Stimulated activated CD4-positive, alpha-beta T cell treated with anti-CD3 and anti-CD28 coated beads, Interleukin-4, amount 100 ng/mL, for 1 hour (primary cell): ENCODE results near the gene CDH22.

Experiments used
- DNase-seq: peaks from one replicate; pipeline ENCODE4 v3.0.0-alpha.2; 2020

Gene CDH22

GRCh38 chr20:46235077-46235476 lies 73.2 kb downstream of the CDH22 start:
- no peak for DNase-seq

GRCh38 chr20:46233701-46234100 lies 74.6 kb downstream of the CDH22 start:
- DNase-seq: no peak

- no peak for DNase-seq
Measured at GRCh38 chr20:46232539-46232938, 75.8 kb downstream of the CDH22 start.

- DNase-seq: no peak
Measured at GRCh38 chr20:46230801-46231282, 77.5 kb downstream of the CDH22 start.

GRCh38 chr20:46230106-46230491 lies 78.2 kb downstream of the CDH22 start:
- no peak for DNase-seq

- DNase-seq: no peak
Measured at GRCh38 chr20:46229478-46230105, 78.7 kb downstream of the CDH22 start.

- no peak for DNase-seq
Measured at GRCh38 chr20:46228670-46229069, 79.6 kb downstream of the CDH22 start.

GRCh38 chr20:46227272-46227767 lies 81.0 kb downstream of the CDH22 start:
- DNase-seq: no peak

- no peak for DNase-seq
Measured at GRCh38 chr20:46226602-46227001, 81.7 kb downstream of the CDH22 start.

- DNase-seq: no peak
Measured at GRCh38 chr20:46222521-46223007, 85.7 kb downstream of the CDH22 start.

GRCh38 chr20:46221256-46221833 lies 87.0 kb downstream of the CDH22 start:
- no peak for DNase-seq

- no peak for DNase-seq
Measured at GRCh38 chr20:46220455-46221207, 87.7 kb downstream of the CDH22 start.

- no peak for DNase-seq
Measured at GRCh38 chr20:46219920-46220319, 88.4 kb downstream of the CDH22 start.

GRCh38 chr20:46219190-46219589 lies 89.1 kb downstream of the CDH22 start:
- no peak for DNase-seq

GRCh38 chr20:46218656-46219055 lies 89.6 kb downstream of the CDH22 start:
- no peak for DNase-seq

- no peak for DNase-seq
Measured at GRCh38 chr20:46217583-46217982, 90.7 kb downstream of the CDH22 start.

- no peak for DNase-seq
Measured at GRCh38 chr20:46216770-46217464, 91.4 kb downstream of the CDH22 start.

- no peak for DNase-seq
Measured at GRCh38 chr20:46215913-46216707, 92.2 kb downstream of the CDH22 start.

- no peak for DNase-seq
Measured at GRCh38 chr20:46214824-46215488, 93.3 kb downstream of the CDH22 start.

- no peak for DNase-seq
Measured at GRCh38 chr20:46213946-46214823, 94.1 kb downstream of the CDH22 start.

GRCh38 chr20:46212876-46213275 lies 95.4 kb downstream of the CDH22 start:
- DNase-seq: no peak
